Natural killer cell treated with Interleukin-12 subunit alpha and Interleukin-12 subunit beta and Interleukin-15 and Interleukin-18, amount 100 ng/mL, for 72 hours (primary cell): Measurements from ENCODE around the gene ELOF1. TPM values are rescaled to one million over a fixed set of nuclear protein-coding genes. Genes with fewer than 3 reads are reported as not detected.
A peak's percentile ranks its signal among the peaks of the same experiment; 100 is the strongest.

Experiments
- ATAC-seq, 2 donors: fragments of 150-1000 bp; cut with Tn5 transposase in 1 of 2; sonication (Bioruptor Pico), chemical (Tn5 transposase) in 1 of 2; 2 replicates each; pipeline ENCODE4 v1.10.0; 2021
- DNase-seq: peaks from one replicate; pipeline ENCODE4 v3.0.0; 2022; ENCODE audit warnings: low spot score
- H3K27ac Mint-ChIP-seq, 2 donors: 1 replicate in 1 of 2; 2 replicates in 1 of 2; pipeline ENCODE4 v1.8.0; 2022; ENCODE audit warnings: mixed read lengths in 2 of 2, mild to moderate bottlenecking in 1 of 2, moderate library complexity in 1 of 2
- H3K27me3 Mint-ChIP-seq, 2 donors: 1 replicate in 1 of 2; 2 replicates in 1 of 2; pipeline ENCODE4 v1.8.0; 2022; ENCODE audit warnings: mixed read lengths in 2 of 2
- H3K36me3 Mint-ChIP-seq: one replicate; pipeline ENCODE4 v1.8.0; 2022; ENCODE audit warnings: mixed read lengths
- H3K4me1 Mint-ChIP-seq, 2 donors: 1 replicate in 1 of 2; 2 replicates in 1 of 2; pipeline ENCODE4 v1.8.0; 2022; ENCODE audit warnings: low read depth in 2 of 2, mixed read lengths in 2 of 2, mild to moderate bottlenecking in 1 of 2
- H3K4me3 Mint-ChIP-seq: one replicate; pipeline ENCODE4 v1.8.0; 2022; ENCODE audit warnings: mixed read lengths
- H3K9me3 Mint-ChIP-seq: 2 replicates; pipeline ENCODE4 v1.8.0; 2022; ENCODE audit warnings: mixed read lengths
- total RNA-seq, 2 donors: library from RNA; stranded (reverse); gene quantifications; one replicate each; pipeline ENCODE4 v1.2.3, GENCODE V29; 2022

The ELOF1 gene
- total RNA-seq, 2 donors from 2014 or later = 58.3 to 95.1 TPM

DNA sequence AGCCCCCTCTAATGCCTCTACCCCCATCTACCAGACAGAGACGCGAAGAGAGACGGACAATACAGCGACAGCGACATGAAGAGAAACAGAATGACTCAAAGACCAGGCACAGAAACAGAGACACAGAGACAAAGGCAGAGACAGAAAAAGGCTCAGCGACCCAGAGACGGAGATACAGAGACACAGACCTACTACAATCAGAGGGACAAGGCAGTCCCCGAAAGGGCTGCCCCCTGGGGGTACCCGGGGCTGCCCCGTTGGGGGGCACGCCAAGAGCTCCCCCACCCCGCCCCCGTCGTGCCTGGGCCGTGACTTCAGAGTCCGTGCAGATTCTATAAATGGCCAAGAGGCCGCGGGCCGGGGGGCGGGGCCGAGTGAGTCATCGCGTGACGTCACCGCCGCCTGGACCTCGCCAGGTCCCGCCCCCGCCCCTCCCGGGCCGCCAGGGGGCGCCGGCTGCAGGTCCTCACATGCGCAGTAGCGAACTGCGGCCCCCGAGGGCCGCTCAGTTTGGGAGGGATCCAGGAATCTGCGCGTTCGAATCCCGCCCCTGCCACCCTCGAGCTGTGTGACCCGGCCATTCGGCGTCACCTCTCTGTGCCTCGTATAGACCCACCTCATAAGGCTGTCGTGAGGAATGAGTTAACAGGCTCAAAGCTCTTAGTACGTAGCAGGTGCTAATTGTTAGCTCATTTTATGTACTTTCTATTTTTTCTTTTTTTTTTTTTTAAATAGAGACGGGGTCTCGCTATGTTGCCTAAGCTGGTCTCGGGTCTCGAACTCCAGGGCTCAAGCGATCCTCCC lies 23.0 kb downstream of the ELOF1 start:
- Mint-ChIP-seq H3K27ac (peak overlapping the region; percentile 41 to 77), H3K4me3 (peak overlapping the region; percentile 72), H3K36me3 (no peaks in the 10 kb centered on the region), H3K4me1 (peaks cover 16 to 23% of the 10 kb centered on the region in 2 donors), H3K9me3 (no peaks in the 10 kb centered on the region), H3K27me3 (peaks cover 14 to 16% of the 10 kb centered on the region in 2 donors)
- DNase-seq (peak; percentile 94), ATAC-seq (peak; percentile 88 to 94)

DNA sequence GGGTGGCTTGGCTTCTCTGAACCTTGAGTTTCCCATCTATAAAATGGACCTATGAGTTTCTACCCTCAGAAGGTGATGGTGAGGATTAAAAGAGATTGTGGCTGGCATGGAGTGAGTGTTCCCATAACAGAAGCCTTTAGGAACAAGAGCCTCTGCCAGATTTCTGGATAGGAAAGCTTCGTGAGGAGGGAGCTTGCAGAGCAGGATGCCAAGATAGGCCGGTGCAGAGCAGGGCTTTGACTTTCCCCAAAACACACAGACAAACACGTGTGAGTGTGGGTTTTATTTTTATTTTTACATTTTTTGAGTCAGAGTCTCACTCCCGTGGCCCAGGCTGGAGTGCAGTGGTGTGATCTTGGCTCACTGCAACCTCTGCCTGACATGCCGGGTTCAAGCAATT lies 24.1 kb downstream of the ELOF1 start:
- ATAC-seq = no peak
- peak overlapping the region in 1 of 2 donors; percentile 32 for H3K27ac Mint-ChIP-seq
- peaks cover 8 to 12% of the 10 kb centered on the region in 2 donors for H3K27me3 Mint-ChIP-seq
- H3K4me3 Mint-ChIP-seq = peak overlapping the region; percentile 3
- H3K9me3 Mint-ChIP-seq = no peaks in the 10 kb centered on the region
- peaks cover 16 to 23% of the 10 kb centered on the region in 2 donors for H3K4me1 Mint-ChIP-seq
- no peaks in the 10 kb centered on the region for H3K36me3 Mint-ChIP-seq
- DNase-seq = no peak

DNA sequence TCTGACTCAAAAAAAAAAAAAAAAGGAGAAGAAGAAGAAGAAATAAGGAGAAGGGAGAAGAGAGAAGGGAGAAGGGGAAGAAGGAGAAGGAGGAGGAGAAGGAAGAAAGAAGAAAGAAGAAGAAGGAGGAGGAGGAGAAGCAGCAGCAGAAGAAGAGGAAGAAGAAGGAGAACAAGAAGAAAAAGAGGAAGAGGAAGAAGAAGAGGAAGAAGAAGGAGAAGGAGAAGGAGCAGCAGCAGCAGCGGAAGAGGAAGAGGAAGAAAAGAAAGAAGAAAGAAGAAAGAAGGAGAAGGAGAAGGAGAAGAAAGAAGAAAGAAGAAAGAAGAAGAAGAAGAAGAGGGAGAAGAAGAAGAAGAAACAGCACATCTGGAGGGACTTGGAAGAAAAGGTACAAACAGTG lies 24.5 kb downstream of the ELOF1 start:
- peaks cover 7 to 12% of the 10 kb centered on the region in 2 donors for H3K27me3 Mint-ChIP-seq
- ATAC-seq = no peak
- no peaks in the 10 kb centered on the region for H3K36me3 Mint-ChIP-seq
- H3K9me3 Mint-ChIP-seq = no peaks in the 10 kb centered on the region
- H3K27ac Mint-ChIP-seq = peak overlapping the region in 1 of 2 donors; percentile 32
- DNase-seq = no peak
- H3K4me3 Mint-ChIP-seq = peak overlapping the region; percentile 3
- H3K4me1 Mint-ChIP-seq = peaks cover 16 to 23% of the 10 kb centered on the region in 2 donors

DNA sequence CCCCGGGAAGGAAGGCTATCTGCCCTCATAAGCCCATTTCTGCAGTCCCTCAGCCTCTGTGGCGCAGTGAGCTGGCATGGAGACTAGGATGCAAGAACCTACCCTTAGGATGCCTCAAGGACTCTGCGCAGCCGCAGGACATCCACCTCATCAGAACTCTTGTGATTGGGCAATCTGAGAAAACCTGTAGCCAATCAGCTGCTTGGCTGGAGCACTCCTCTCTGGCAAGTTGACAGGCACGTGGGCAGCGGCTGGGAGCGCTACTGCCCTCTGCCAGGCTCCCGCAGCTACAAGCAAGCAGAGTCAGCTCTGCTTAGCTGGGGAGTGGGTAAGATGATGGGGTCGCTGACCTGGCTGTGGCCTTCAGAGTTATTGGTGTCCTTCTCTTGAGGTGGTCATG lies 28.6 kb downstream of the ELOF1 start:
- Mint-ChIP-seq H3K9me3 (no peaks in the 10 kb centered on the region), H3K36me3 (no peaks in the 10 kb centered on the region), H3K27ac (no peak overlapping the region)

DNA sequence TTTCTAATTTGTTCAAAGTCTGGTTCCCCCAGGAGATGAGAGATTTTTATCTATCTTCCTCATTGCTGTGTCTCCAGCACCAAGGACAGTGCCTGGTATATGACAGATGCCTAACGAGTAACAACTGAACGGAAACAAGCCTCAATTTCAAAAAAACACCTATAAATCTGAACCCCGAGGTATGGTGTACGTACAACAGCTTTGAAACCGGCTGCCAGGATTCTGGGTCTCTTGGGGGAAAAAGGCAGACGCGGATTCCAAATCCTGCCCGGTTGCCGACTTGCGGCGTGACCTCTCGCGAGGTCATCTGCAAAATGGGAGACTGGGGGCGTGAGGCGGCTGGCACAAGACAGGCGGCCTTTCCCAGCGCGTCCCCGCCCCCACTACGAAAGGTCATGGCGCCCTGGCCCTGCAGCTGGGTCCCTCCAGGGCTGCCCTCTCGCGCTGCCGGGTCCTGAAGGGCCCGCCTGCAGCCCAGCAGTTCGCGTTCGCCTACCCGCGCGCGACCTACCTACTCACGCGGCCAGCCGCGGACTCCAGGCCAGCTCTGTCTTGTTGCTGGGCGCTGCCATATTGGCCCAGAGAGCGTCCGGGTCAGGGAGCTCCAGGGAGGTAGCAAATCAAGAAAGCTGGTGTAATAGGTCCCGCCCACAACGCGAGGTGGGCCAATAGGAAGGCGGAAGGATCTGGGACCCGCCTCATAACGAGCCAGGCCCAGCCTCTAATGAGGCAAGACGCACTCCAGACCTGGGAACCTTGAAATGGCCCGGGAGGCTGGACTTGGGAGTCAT lies 30.3 kb downstream of the ELOF1 start, which contains the start of gene ECSIT:
ECSIT (minus strand) TSS at position 584 of the 791 bp plus-strand sequence. CDS start 9,964 bp downstream, outside the sequence.
- DNase-seq (peak; percentile 96), ATAC-seq (peak; percentile 98 to 99)
- no peaks in the 10 kb centered on the region for H3K36me3 Mint-ChIP-seq
- H3K4me1 Mint-ChIP-seq = peaks cover 19 to 21% of the 10 kb centered on the region in 2 donors
- no peaks in the 10 kb centered on the region for H3K9me3 Mint-ChIP-seq
- H3K4me3 Mint-ChIP-seq = peak within 1 kb of the TSS; percentile 98
- no peaks in the 10 kb centered on the region for H3K27me3 Mint-ChIP-seq
- H3K27ac Mint-ChIP-seq = peak within 1 kb of the TSS; percentile 88 to 94

More for the DNA sequence above, 28.6 kb downstream of the ELOF1 start:
- no peaks in the 10 kb centered on the region for H3K27me3 Mint-ChIP-seq
- DNase-seq = no peak
- H3K4me3 Mint-ChIP-seq = no peak overlapping the region
- ATAC-seq = no peak
- peaks cover 26 to 28% of the 10 kb centered on the region in 2 donors for H3K4me1 Mint-ChIP-seq

DNA sequence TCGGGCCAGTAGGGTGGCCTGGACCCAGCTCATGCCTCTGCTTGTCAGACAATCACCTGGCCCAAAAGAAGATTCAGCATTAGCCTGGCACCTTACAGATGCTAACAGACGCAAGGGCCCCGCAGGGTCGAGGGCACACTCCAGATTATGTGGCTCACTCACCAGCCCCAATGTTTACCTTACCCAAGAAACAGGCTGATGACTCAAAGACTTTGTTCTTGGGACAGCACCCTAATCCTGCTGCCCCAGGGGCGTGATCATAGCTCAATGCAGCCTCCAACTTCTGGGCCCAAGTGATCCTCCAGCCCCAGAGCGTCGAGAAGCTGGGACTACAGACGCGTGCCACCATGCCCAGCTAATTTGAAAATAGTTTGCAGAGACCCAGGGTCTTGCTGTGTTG lies 39.9 kb downstream of the ELOF1 start:
- no peak overlapping the region for H3K27ac Mint-ChIP-seq
- H3K27me3 Mint-ChIP-seq = no peaks in the 10 kb centered on the region
- peaks cover 0 to 3% of the 10 kb centered on the region in 2 donors for H3K4me1 Mint-ChIP-seq
- ATAC-seq (no peak), DNase-seq (no peak)
- no peaks in the 10 kb centered on the region for H3K36me3 Mint-ChIP-seq
- H3K9me3 Mint-ChIP-seq = no peaks in the 10 kb centered on the region
- no peak overlapping the region for H3K4me3 Mint-ChIP-seq

DNA sequence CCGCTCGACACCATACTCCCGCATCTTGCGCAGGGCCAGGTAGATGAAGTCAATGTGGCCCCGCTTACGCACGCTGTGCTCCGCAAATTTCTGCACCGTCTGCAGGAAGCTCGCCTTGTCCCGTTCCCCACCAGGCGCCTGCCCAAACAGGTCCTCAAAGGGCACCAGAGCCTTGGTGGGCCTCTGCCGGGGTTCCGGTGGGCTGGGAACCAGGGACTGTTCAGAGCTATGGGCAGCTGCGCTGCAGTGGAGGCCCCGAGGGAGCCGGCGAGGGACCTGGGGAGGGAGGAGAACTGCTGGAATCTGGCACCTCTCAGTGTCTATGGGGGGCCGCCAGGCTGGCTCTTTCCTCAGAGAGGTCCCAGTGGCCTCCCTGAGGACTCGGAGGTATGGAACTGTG lies 45.1 kb downstream of the ELOF1 start:
- no peaks in the 10 kb centered on the region for H3K36me3 Mint-ChIP-seq
- H3K9me3 Mint-ChIP-seq = no peaks in the 10 kb centered on the region
- no peaks in the 10 kb centered on the region for H3K4me1 Mint-ChIP-seq
- no peak overlapping the region for H3K4me3 Mint-ChIP-seq
- H3K27me3 Mint-ChIP-seq = no peaks in the 10 kb centered on the region
- ATAC-seq (no peak), DNase-seq (no peak)
- no peak overlapping the region for H3K27ac Mint-ChIP-seq

DNA sequence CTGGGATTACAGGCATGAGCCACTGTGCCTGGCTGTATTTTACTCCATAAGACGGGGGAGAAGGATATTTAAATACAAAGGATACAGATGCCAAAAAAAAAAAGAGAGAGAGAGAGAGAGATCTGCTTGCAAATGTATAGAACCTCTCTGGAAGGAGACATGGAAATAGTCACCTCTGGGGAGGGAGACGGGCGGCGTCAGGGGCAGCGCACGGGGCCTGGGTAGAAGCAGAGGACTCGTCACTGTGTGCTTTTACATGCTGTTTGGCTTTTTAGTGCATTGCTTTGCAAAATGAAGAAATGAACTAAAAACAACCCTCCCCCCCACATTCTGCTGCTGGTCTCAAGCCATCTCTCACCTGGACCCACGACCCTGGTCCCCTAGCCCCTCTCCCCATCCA lies 48.6 kb downstream of the ELOF1 start:
- H3K9me3 Mint-ChIP-seq = no peaks in the 10 kb centered on the region
- peaks cover 6 to 8% of the 10 kb centered on the region in 2 donors for H3K4me1 Mint-ChIP-seq
- no peaks in the 10 kb centered on the region for H3K36me3 Mint-ChIP-seq
- H3K4me3 Mint-ChIP-seq = no peak overlapping the region
- H3K27ac Mint-ChIP-seq = no peak overlapping the region
- ATAC-seq (no peak), DNase-seq (no peak)
- no peaks in the 10 kb centered on the region for H3K27me3 Mint-ChIP-seq

DNA sequence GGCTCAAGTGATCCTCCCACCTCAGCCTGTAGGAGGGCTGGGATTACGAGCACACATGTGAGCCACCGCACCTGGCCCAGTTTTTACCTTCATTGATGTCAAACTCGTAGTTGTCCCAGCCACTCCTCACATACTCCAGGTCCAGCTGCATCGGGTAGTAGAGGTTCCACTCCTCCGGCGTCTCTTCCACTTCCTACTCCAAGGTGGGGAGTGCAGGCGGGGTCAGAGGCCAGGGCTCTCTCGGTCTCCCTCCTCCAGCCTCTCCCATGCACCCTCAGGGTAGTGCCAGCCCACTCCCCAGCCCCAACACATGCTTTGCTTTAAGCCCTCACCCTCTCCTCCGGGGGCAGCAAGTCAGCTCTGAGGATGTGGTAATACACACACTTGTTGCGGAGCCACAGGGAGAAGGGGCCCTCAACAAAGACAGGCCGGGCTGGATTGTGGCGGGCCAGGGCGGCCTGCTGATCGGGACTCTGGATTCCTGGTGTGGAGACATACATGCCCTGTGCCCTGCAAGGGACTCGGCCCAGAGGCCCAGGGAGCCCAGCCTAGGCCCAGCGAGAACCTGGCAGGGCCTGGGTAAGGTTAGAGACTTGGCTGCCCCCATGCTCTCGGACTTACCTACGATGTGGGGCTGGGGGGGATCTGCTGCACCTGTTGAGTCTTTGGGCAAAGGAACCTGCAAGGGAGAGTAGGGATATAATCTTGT lies 51.5 kb downstream of the ELOF1 start:
- H3K27ac Mint-ChIP-seq = peak overlapping the region in 1 of 2 donors; percentile 85
- H3K36me3 Mint-ChIP-seq = no peaks in the 10 kb centered on the region
- H3K9me3 Mint-ChIP-seq = no peaks in the 10 kb centered on the region
- ATAC-seq (no peak), DNase-seq (no peak)
- H3K4me3 Mint-ChIP-seq = no peak overlapping the region
- H3K27me3 Mint-ChIP-seq = no peaks in the 10 kb centered on the region
- H3K4me1 Mint-ChIP-seq = peaks cover 15 to 16% of the 10 kb centered on the region in 2 donors

DNA sequence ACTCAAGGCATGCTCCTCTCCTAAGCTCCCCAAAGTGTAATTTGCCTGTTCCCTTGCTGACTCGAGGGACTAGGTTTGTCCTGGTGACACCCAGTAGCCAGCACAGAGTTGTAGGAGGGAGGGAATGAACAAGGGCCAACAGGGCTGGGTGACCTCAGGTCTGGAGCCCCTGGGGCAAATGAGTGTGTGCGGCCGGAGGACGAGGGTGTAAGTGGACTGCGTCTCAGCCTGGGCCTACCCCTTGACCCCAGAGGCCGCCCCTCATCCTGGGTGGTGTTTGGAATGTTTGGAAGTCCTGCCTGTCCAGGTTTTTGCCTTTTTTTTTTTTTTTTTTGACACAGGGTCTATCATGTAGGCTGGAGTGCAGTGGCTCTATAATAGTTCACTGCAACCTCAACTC lies 52.1 kb downstream of the ELOF1 start:
- peak overlapping the region; percentile 85 to 89 for H3K27ac Mint-ChIP-seq

DNA sequence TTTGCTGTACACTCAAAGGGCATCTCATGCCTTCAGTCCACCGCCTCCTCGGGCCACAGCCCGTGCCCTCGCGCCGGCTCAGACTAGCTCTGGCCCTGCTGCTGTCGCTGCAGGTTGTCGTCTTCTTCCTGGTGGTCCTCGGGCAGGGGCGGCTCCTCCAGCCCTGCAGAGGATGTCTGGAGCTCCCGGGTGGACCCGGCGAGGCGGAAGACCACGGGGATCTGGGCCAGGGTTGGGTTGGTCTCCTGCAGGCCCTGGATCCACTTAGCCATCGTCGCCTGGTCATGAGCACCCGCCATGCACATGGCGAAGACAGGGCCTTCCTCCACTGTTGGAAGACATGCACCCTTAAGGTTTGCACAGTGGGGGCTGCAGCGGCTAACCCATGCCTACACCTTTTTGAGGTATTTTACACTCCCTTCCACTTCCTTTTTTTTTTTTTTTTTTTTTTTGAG lies 52.9 kb downstream of the ELOF1 start:
- Mint-ChIP-seq H3K27ac (peak overlapping the region; percentile 85 to 89), H3K36me3 (no peaks in the 10 kb centered on the region), H3K9me3 (no peaks in the 10 kb centered on the region), H3K27me3 (no peaks in the 10 kb centered on the region), H3K4me1 (peaks cover 16 to 19% of the 10 kb centered on the region in 2 donors), H3K4me3 (peak overlapping the region; percentile 91)
- DNase-seq (no peak), ATAC-seq (peak; percentile 8 to 28)

More for the DNA sequence above, 52.1 kb downstream of the ELOF1 start:
- ATAC-seq = no peak
- Mint-ChIP-seq H3K4me3 (peak overlapping the region; percentile 91), H3K36me3 (no peaks in the 10 kb centered on the region), H3K4me1 (peaks cover 15 to 16% of the 10 kb centered on the region in 2 donors), H3K27me3 (no peaks in the 10 kb centered on the region), H3K9me3 (no peaks in the 10 kb centered on the region)
- DNase-seq = no peak

DNA sequence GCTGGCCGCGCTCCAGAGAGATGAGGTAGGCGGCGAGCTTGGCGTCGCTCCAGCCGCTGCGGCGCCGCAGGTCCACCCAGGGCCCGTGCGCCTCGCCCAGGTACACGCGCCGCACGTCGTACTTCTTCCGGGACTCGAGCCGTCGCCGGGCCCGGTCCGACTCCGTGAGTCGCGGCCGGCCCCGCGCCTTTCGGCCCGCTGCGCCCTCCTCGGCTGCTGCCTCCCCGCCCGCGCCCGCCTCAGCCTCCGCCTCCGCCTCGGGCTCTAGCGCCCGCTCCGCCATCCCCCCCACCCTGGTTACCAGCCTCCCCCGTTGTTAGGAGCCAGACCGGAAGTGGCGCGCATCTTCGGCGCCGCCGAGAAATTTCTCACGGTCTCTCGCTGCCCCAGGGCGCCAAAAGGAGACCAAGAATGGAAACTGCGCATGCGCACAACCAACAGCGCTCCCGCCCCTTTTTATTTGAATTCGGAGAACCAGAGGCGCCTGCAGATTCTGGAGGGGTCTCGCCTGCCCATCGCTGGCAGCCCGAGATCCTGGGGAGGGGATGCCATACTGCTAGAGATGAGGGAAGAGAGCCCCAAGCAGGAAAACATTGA lies 53.4 kb downstream of the ELOF1 start, which contains the start of gene ZNF653:
ZNF653 (minus strand) TSS at position 336 of the 597 bp plus-strand sequence; CDS start at position 283, 53 bp downstream.
- Mint-ChIP-seq H3K4me1 (peaks cover 16 to 19% of the 10 kb centered on the region in 2 donors), H3K36me3 (no peaks in the 10 kb centered on the region), H3K9me3 (no peaks in the 10 kb centered on the region)

DNA sequence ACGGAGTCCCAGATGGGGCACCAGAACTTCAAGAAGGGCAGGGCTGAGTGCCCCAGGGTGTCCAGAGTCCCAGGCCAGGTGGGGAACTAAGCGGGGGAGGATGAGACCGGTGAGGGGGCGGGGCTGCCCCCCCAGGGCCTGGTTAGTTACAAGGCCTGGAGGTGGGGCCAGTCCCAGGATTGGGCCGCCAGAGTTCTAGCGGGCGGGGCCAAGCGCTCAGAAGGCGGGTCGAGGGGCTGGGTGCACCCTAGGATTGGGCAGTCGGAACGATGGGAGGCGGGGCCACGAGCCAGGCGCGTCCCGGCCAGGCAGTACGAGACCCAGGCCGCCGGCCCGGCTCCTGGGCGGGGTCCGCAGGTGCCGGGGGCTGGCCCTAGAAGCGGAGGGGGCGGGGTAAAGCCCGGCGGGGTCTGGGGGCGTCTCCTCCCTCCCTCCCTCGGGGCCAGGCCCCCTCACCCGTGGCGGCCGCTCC lies 54.0 kb downstream of the ELOF1 start:
- no peaks in the 10 kb centered on the region for H3K36me3 Mint-ChIP-seq
- DNase-seq = peak; percentile 99
- H3K4me3 Mint-ChIP-seq = peak overlapping the region; percentile 91
- no peaks in the 10 kb centered on the region for H3K27me3 Mint-ChIP-seq
- ATAC-seq = peak; percentile 97
- peaks cover 17 to 19% of the 10 kb centered on the region in 2 donors for H3K4me1 Mint-ChIP-seq
- H3K27ac Mint-ChIP-seq = peak overlapping the region; percentile 85 to 89
- no peaks in the 10 kb centered on the region for H3K9me3 Mint-ChIP-seq

More for the DNA sequence above, 53.4 kb downstream of the ELOF1 start, which contains the start of gene ZNF653:
- ATAC-seq (peak; percentile 81 to 85), DNase-seq (peak; percentile 95)
- Mint-ChIP-seq H3K4me3 (peak within 1 kb of the TSS; percentile 91), H3K27me3 (no peaks in the 10 kb centered on the region), H3K27ac (peak within 1 kb of the TSS; percentile 85 to 89)
